Measurements from ENCODE around the gene CDH2. TPM values are rescaled to one million over a fixed set of nuclear protein-coding genes. Genes with fewer than 3 reads are reported as not detected.

Gene CDH2
- total RNA-seq, 4 donors from 2014 or later: 0.20 to 4.4 (median 1.1) TPM; not detected in 1

DNA sequence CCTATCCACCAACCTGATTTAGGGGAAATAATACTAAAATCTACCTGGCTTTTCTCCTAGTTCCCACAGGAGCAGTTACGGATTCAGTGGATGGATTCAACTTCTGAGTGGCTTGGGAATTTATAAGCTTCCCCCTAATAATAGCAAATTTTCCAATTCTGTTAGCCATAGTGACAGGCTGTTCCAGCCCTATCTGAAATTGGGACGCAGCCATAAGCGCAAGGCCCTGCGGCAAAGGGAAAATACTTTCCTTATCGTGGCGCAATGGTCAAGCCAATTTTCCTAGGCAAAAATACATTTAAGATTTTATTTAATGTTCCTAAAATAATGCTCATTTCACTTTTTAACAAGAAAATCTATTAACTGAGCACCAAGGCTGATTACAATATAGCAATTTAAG is 49.7 kb downstream of the CDH2 start:
- Histone ChIP-seq H3K27me3 (no peaks in the 10 kb centered on the region), H3K4me3 (no peak overlapping the region), H3K27ac (no peak overlapping the region), H3K9me3 (no peaks in the 10 kb centered on the region), H3K36me3 (no peaks in the 10 kb centered on the region), H3K4me1 (no peaks in the 10 kb centered on the region)
- TF ChIP-seq POLR2AphosphoS5 (IDR thresholded peaks at IDR 0.05): no peak
- 92 to 98% methylated on average over 6 of the region's 6 CpGs for whole genome bisulfite sequencing, 2 donors (ENCODE audit: low coverage in 1 of 2)
- in situ Hi-C loops (cut with MboI; ENCODE audit: low pct_ligation_motif_present in 1 of 4, low pct_unique_long_range_greater_than_20kb in 1 of 4, low sequenced_read_pairs in 3 of 4) (loop anchor here in 1 of 4 donors (10.0 kb wide), 1 partner anchor 58 kb away; no protein-coding TSS in a partner anchor), intact Hi-C loops (cut with DNase I; ENCODE audit: low total_unique reads) (no loop called here)
- DNase-seq: no peak

DNA sequence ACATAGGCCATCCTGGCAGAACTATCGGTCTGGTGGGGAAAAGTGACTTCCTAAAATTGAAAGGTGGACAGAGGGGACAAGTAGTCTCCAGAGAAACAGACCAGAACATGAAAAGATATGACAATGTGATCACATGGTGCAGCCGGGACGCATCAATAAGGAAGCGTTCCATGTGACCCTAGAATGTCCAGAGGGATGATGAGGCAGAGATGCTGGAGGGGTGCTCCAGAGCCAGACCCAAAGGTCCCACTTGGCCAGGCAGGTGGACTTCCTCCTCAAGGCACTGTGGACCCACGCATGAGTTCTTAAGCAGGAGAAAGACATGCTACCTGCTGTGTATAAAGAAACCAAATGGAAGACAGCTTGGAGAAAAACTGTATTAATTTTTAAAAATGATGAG is 50.2 kb downstream of the CDH2 start:
- H3K27me3 ChIP-seq: no peaks in the 10 kb centered on the region
- in situ Hi-C loops (cut with MboI; ENCODE audit: low pct_ligation_motif_present in 1 of 4, low pct_unique_long_range_greater_than_20kb in 1 of 4, low sequenced_read_pairs in 3 of 4) (loop anchor here in 1 of 4 donors (10.0 kb wide), 1 partner anchor 58 kb away; no protein-coding TSS in a partner anchor), intact Hi-C loops (cut with DNase I; ENCODE audit: low total_unique reads) (no loop called here)
- TF ChIP-seq POLR2A (IDR thresholded peaks at IDR 0.05) (no peak), POLR2AphosphoS5 (IDR thresholded peaks at IDR 0.05) (no peak), EP300 (IDR thresholded peaks at IDR 0.05; ENCODE audit: low read depth) (no peak), CTCF (IDR thresholded peaks at IDR 0.05) (no peak)
- no peak overlapping the region for H3K4me3 ChIP-seq
- H3K4me1 ChIP-seq: no peaks in the 10 kb centered on the region
- no peaks in the 10 kb centered on the region for H3K36me3 ChIP-seq
- WGBS, 2 donors (ENCODE audit: low coverage in 1 of 2): 89 to 92% methylated on average over 4 to 5 of the region's 5 CpGs
- no peak overlapping the region for H3K27ac ChIP-seq
- no peaks in the 10 kb centered on the region for H3K9me3 ChIP-seq
- no peak for DNase-seq

GRCh38 chr18:28125051-28125450 is 51.9 kb downstream of the CDH2 start:
- in situ Hi-C loops (cut with MboI; ENCODE audit: low pct_ligation_motif_present in 1 of 4, low pct_unique_long_range_greater_than_20kb in 1 of 4, low sequenced_read_pairs in 3 of 4) (loop anchor here in 1 of 4 donors (10.0 kb wide), 1 partner anchor 60 kb away; no protein-coding TSS in a partner anchor), intact Hi-C loops (cut with DNase I; ENCODE audit: low total_unique reads) (no loop called here)
- no peak overlapping the region for H3K27ac ChIP-seq
- TF ChIP-seq POLR2A (IDR thresholded peaks at IDR 0.05) (no peak), POLR2AphosphoS5 (IDR thresholded peaks at IDR 0.05) (no peak), CTCF (IDR thresholded peaks at IDR 0.05) (no peak), EP300 (IDR thresholded peaks at IDR 0.05; ENCODE audit: low read depth) (no peak)
- 71 to 81% methylated on average over 3 of the region's 3 CpGs for WGBS, 2 donors (ENCODE audit: low coverage in 1 of 2)
- H3K9me3 ChIP-seq: no peaks in the 10 kb centered on the region
- DNase-seq: no peak
- no peaks in the 10 kb centered on the region for H3K36me3 ChIP-seq
- no peaks in the 10 kb centered on the region for H3K4me1 ChIP-seq
- H3K4me3 ChIP-seq: no peak overlapping the region
- H3K27me3 ChIP-seq: no peaks in the 10 kb centered on the region

DNA sequence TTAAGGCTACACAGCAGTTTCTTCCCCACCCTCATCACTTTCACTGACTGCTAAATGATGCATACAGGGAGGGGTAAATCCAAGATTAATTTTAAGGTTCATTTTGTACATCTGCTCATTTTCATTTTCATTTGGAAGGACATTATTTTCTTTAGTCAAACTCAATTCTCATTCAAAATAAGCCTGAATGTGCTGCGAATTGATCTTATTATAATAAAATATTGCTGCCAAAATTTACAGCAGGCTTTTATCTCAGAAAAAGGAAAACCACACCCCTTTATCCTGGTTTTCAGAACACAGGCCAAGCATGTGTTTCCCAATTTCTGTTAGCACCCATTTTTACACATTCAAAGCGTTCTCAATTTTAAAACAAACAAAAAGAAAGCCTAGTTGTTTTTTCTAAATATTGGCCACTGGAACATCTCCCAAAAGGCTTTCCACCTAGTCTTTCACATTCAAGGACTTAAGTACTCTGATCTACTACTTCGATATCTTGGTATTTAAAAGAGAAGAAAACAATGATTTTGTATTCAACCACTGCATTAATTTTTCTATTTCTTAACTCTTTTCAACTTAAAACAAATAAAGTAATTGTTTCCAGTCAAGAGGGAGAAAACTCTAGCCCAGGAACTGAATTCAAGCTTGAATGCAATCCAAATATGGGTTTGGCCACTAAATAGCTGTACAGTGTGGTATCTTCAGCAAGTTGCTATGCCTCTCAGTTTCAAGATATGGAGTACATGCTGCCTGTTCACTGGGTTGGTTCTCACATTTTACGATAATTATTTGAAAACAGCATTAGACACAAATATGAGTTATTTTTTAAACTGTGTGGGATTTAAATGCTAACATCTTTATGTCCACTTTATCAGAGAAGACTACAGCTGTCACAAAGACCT is 52.5 kb downstream of the CDH2 start:
- no peak for TF ChIP-seq EP300 (IDR thresholded peaks at IDR 0.05; ENCODE audit: low read depth)
- no peak for TF ChIP-seq CTCF (IDR thresholded peaks at IDR 0.05)
- TF ChIP-seq POLR2AphosphoS5 (IDR thresholded peaks at IDR 0.05): no peak
- no peak for TF ChIP-seq POLR2A (IDR thresholded peaks at IDR 0.05)
- H3K4me3 ChIP-seq: no peak overlapping the region
- H3K27me3 ChIP-seq: no peaks in the 10 kb centered on the region
- no peak for DNase-seq
- WGBS, 2 donors (ENCODE audit: low coverage in 1 of 2): 54 to 63% methylated on average over 4 of the region's 4 CpGs
- no peaks in the 10 kb centered on the region for H3K9me3 ChIP-seq
- intact Hi-C loops (cut with DNase I; ENCODE audit: low total_unique reads): no loop called here
- no peaks in the 10 kb centered on the region for H3K4me1 ChIP-seq
- H3K27ac ChIP-seq: no peak overlapping the region
- H3K36me3 ChIP-seq: no peaks in the 10 kb centered on the region
- in situ Hi-C loops (cut with MboI; ENCODE audit: low pct_ligation_motif_present in 1 of 4, low pct_unique_long_range_greater_than_20kb in 1 of 4, low sequenced_read_pairs in 3 of 4): loop anchor here in 1 of 4 donors (10.0 kb wide), 1 partner anchor 60 kb away; no protein-coding TSS in a partner anchor

All from transverse colon (tissue), 4 donors.